NCI-H69 (cell line): ENCODE measurements around the gene GRIA3.
"Not testable (repeated sequence)": the region's sequence is repeated elsewhere in the genome, so short reads cannot be mapped to it uniquely, and the experiment has no call there.

Experiments used
- DNase-seq: peaks from one replicate; lab custom pipeline; 2025; lab: John Stamatoyannopoulos, UW

The GRIA3 gene

DNA sequence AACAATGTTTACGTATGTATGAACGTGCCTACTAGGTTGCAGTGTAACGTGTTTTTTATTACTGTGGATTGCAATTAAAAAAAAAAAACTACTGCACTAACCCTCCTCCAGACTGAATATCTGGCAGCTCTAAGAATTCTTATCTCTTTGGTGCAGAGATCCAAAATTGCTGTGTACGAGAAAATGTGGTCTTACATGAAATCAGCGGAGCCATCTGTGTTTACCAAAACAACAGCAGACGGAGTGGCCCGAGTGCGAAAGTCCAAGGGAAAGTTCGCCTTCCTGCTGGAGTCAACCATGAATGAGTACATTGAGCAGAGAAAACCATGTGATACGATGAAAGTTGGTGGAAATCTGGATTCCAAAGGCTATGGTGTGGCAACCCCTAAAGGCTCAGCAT lies 280.6 kb downstream of the GRIA3 start:
- no peak for DNase-seq

DNA sequence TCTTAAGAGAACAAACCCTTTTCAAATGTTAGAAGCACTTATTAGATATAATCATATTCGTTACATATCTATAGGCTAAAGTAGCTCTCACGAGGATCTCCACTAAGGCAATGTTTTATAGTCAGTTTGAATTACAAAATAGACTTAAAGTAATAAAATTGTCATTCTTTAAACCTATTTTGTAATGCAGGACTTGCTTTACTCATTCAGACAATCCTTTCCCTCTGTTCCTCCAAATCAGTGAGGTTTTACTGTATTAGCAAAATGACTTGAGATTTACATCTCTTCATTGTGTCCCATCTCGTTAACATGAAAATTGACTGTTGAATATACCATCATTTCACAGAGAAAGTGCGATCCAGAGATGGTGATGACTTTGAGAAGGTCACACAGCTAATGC lies 284.4 kb downstream of the GRIA3 start:
- no peak for DNase-seq

DNA sequence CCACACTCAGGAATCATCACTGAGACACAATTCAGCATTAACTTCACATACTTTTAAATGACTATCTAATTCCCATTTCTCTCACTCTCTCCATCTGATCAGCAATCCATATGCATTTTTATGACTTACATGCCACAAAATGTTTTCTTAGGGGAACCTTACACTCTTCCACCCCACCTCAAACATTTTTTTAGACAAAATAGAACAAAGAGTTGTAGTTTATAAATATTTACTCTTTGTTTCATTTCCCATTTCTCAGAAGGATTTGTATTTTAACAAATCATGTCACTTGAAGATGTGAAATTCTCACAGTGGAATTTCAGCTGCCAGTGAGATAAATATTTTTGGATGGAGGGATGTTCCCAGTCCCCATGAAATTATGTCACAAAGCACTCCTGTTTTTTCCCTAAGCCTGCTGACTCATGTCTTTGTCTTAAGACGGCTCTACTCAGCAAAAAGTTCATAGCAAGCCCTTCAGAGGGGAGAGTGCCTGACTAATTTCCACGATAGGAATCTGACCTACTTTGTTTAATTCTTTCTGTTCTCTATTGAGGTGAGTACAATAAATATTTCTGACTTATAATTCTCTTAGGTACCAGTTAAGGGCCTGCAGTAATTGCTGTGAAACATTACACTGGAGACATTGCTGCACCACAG lies 291.1 kb downstream of the GRIA3 start:
- DNase-seq, result no peak

DNA sequence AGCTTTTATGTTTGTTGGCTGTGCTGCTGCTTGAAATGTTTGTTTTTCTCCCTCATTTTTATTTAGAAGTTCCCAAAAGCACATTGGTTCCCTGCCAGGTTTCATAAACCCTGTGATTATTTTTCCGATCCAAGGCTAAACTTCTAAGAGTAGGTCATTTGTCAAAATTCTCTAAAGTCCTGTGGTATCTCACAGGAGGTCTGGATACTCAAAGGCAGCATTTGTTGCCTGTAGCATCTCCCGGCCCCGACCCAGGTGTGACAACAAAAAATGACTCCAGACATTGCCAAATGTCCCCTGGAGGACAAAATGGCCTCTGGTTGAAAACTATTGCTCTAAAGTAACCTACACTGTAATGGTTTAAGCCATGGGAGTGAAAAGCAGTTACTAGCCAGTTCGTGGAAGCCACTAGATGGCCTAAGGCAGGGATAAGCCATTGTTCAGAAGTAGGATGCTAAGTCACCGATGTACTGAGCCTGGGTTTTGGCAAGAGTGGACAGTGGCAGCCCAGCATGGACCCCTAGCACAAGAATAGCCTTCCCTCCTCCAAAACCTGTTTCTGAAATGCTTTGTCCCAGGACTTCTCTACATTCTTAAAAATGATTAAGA lies 292.6 kb downstream of the GRIA3 start:
- DNase-seq, result peak; percentile 38

DNA sequence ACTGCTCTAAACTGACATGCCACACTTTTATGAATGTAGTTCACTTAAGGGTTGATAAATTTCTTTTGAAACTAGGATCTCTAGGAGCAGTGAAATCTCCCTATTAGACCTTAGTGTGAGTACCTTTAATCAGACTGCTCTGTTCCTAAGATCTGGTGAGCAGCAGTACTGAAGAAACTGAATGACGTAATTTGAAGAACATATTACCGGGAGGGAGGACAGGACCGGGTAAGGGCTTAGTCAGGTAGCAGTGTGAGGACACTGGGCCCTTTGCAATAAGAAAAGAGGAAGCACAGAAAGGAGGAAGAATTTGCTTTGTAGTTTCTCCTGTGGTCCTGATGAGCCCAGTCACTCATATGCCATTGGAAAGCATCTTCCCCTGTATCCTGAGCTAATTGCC lies 293.6 kb downstream of the GRIA3 start:
- no peak for DNase-seq

DNA sequence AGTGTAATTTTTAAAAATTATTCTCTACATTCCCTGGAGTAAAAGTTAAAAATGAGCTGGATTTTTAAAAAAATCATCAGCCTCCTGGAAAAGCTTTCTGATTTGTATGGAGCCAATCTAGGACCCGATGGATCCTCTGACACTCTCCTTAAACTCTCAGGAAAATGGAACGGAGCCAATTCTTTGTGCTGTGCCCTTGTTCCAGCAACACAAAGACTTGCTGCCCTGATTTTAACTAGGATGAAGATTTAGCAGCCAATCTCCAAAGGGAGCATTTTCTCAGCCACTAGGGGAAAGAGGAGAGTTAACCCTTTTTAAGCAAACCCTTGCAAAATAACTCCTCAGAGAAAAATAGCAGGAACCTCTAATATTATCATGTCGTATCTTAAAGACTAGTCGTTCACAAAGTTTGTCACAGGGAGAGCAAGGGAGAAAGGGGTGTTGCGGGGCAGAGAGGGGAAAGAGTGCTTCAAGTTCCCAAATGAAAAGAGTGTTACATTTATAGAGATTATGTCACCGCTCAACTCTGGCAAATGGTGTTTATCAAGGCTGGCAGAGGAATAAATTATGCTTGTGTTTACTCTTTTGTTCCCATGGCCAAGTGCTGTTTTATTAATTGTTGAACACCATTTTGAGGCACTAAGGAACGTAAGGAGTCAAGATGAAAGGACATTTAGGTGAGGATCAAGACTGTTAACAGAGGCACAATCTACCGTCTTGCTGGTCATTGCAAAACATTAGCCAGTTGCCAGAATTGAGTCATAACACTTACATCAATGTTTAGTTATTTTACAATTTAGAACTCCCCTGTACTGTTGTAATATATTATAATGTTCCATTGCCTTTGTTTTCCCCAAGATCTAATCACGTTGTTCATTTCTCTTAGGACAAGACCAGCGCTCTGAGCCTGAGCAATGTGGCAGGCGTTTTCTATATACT lies 298.1 kb downstream of the GRIA3 start:
- peak; percentile 21 for DNase-seq

DNA sequence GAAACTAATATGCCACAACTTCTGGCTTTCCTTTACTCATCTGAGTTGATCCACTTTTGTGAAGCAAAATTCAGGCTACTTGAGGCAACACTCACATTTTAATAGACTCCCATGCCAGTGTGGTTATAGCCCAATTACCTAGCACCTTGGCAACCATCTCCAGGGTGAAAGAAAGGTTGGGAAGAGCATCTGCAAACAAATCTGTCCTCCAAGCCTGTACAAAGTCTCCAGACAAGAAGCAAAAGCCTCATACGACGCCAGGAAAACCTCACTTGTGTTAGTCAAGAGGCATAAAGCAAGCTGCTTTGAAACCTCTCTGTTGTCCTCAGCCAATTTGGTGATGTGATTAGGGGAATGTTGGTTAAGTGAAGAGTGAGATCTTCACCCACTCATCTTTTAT lies 302.2 kb downstream of the GRIA3 start:
- no peak for DNase-seq

DNA sequence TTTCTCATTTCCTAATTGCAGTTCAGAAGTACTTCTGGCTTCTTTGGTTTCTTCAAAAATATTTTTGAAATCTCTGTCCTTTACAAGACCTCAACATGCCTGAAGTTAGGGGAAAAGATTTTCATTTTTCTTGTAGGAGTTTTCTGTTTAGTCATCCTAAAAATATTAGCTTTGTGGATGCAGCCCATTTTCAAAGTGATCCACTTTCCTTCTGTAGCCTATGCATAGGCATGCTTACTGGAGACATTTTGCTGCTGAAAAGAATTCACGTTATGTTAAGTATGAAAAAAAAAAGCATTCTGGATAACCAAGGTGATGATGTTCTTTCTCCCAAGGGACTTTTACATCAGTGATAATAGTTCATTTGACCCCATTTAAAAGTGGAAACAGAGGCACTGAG lies 303.2 kb downstream of the GRIA3 start:
- DNase-seq, result no peak

DNA sequence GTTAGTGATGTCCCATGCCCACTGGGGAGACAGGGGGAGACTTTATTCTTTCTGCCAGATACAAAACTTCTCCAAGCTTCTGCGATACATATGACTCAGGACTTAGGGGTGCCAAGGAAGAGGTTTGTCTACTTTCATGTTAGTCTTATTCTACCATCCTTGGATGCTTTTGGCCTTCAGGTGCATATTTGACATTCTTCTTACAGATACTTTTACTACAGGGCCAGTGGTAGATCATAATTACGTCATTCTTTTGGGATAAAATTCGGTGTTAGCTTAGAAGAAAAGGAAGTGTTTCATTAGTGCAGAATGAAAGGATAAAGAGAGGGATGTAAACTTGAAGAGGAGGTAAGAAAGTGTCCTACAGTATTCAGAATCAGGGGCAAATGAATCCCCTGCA lies 303.6 kb downstream of the GRIA3 start:
- DNase-seq, result no peak

DNA sequence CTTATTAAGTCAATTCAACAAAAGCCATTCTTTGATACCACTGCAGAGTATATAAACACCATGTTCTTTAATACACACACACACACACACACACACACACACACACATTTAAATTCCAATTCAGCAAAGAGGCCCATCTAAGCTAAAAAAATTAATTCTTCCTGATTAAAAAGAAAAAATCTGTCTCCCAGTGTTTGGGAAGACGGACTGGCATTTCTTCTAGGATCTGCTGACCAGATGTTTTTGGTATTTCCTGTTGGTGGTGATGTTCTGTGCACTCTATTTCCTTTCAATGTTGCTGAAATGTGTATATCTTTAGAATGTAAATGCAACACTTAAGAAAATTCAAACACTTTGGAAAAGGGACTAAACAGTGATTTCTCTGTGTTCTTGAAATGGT lies 304.9 kb downstream of the GRIA3 start:
- no peak for DNase-seq

DNA sequence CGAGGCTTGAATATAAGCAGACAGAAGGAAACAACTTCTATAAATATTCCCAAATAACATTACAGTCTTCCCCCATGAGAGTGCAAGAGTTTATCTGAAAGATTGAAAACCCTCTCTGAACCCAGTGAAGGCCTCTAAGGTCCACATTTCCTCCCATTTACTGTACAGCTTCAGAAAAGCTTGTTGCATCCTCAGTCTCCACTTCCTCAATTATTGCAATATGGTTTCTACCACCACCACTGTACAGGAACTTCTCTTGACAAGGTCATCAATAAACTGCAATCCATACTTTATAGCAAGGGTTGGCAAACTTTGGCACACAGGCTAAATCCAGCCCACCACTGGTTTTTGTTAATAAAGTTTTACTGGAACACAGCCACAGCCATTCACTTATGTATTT lies 309.8 kb downstream of the GRIA3 start:
- no peak for DNase-seq

DNA sequence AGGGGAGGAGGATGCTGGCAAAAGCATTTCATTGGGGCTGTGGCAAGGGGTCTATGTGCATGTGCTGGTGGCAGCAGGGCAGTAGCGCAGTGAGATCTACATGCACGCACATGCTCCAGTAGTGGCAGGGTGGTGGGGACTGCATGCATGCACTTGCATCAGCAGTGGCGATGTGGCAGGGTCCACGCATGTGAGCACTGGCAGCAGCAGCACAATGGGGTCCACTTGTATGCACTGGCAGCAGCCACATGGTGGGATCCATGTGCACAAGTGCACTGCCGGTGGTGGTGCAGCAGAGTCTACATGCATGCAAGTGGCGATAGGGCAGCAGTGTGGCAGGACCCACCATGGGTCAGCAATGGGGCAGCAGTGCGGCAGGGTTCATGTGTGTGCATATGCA lies 315.7 kb downstream of the GRIA3 start:
- no peak for DNase-seq

DNA sequence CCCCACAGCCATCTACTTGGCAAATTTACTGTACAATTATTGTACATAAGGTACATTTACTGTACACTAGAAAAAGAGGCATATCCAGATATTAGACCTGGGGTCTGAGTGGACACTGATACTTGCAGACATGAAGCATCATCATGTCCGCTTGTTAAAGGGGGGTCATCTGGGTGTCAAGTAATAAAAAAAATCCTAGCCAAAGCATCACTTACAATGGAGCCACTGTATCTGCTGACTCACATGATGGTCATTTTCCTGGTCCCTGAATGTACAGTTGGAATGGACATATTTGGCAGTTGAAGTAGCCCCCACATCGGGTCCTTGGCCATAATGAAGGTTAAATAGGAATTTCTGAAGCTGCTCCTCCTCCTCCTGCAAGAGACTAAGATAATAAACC lies 320.0 kb downstream of the GRIA3 start:
- DNase-seq, result no peak

DNA sequence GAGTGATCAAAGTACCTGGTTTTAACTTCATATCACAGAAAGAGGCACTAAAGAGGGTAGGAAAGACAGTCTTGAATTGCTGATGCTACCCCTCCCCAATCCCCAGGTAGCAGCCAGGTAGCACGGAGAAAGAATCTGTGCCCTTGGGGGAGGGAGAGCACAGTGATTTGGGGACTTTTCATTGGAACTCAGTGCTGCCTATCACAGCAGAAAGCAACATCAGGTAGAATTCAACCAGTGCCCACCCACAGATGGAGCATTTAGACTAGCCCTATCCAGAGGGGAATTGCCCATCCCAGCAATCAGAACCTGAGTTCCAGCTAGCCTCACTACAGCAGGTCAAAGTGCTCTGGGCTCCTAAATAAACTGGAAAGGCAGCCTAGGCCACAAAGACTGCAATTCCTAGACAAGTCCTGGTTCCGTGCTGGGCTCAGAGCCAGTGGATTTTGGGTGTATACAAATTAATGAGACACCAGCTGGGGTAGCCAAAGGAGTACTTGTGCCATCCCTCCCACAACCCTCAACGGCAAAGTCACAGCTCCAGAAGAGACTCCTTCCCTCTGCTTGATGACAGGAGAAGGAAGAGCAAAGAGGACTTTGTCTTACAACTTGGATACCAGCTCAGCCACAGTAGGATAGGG lies 320.7 kb downstream of the GRIA3 start:
- DNase-seq, result no peak

DNA sequence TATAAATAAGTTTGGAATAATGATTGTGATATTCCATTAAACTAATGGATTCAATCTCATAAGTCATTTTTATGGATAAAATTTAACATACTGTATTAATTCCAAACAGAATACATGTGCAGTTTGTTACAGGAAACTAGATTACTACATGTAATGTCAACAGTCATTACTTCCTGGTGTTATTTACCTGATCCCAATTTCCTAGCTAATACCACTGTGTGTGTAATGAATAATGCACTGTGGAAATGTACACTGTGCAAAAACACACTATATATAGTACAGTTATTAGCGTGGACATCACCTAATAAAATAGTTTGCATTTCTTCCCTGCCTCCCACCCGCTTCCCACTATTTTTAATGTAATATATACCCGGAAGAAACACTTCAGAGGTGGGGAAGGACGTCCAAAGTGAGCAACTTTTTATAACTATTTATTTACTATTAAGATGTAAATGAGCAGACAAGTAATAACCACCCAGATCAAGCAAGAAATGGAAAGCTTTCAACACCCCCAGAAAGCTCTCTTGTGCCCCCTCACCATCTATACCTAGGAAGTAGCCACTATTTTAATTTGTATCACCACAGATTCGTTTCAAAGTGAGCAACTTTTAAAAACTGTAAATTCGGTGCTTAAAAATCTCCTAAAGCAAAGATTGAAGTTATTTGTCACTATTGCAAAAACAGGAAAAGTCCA lies 329.7 kb downstream of the GRIA3 start:
- DNase-seq, result no peak

DNA sequence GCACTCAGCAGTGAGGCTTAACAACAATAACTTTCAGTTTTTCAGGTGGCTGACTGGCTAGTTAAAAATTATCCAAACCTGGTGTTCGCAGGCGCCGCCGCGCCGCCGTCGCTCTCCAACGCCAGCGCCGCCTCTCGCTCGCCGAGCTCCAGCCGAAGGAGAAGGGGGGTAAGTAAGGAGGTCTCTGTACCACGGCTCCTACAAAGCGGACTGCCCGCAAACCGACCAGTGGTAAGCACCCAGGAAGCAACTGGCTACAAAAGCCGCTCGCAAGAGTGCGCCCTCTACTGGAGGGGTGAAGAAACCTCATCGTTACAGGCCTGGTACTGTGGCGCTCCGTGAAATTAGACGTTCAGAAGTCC lies 330.2 kb downstream of the GRIA3 start:
- DNase-seq, result not testable (repeated sequence)

DNA sequence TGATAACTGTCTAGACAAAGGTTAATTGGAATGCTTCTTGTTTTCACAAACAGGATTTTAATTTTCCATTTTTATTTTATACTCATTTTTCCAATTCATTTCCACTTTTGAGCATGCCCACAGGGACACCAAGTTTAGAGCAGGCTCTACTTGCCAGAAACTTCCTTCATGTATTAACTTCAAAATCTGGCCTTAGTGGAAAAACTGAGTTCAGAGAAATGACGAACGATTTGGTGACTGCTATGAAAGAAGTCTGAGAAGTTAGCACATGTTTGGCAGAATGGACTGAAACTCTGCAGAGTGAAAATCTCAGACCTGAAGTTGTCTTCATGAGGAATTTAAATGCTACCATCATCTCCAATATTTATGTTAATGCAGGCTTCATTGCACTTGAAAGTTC lies 334.7 kb downstream of the GRIA3 start:
- DNase-seq, result no peak

DNA sequence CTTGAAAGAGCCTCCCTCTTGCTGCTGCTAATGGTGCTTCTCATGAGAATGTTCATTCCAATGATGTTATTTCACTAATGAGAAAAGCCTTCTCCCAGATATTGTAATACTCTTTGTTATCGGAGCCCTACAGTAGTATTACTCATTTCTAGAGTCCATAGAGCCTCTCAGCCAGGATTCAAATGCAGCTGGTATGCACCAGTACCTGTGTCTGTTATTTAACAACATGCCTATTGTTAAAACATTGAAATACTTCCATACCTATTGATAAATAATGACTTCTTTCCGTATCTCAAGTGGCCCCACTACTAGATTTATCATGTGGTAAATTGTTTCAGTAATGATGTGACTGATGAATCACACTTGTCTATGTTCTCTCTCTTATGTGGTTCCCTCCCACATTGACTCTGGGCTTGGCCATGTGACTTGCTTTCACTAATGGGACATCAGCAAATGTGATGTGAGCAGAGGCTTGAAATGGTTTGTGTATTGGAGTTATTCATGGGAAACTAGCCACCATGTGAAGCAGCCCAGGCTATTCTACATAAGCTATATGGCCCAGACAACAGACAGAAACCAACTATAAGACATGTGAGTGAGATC lies 341.1 kb downstream of the GRIA3 start:
- no peak for DNase-seq

DNA sequence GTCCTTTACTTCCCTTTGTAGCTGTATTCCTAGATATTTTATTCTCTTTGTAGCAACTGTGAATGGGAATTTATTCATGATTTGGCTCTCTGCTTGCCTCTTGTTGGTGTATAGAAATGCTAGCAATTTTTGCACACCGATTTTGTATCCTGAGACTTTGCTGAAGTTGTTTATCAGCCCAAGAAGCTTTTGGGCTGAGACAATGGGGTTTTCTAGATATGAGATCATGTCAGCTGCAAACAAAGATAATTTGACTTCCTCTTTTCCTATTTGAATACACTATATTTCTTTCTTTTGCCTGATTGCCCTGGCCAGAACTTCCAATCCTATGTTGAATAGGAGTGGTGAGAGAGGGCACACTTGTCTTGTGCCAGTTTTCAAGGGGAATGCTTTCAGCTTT lies 346.6 kb downstream of the GRIA3 start:
- not testable (repeated sequence) for DNase-seq
